ENCODE data around the gene ATPAF1.

The ATPAF1 gene

GRCh38 chr1:46645815-46646214, 22.3 kb downstream of the ATPAF1 start:
- Histone ChIP-seq H3K9me3 (ENCODE audit: low read length) (peaks cover 9% of the 10 kb centered on the region; the same call in 1 of the 2 replicates), H3K27me3 (ENCODE audit: insufficient read depth, low read length) (no peaks in the 10 kb centered on the region), H3K27ac (ENCODE audit: low read depth, low read length, poor library complexity, severe bottlenecking) (no peak overlapping the region), H3K9me2 (ENCODE audit: low read depth, low read length) (no peaks in the 10 kb centered on the region), H3K4me1 (ENCODE audit: insufficient read depth, low read length, severe bottlenecking) (no peaks in the 10 kb centered on the region), H3F3A (ENCODE audit: insufficient read depth, low read length) (peaks cover 3% of the 10 kb centered on the region; the same call in 1 of the 2 replicates), H3K36me3 (ENCODE audit: insufficient read depth, low read length) (peaks cover 28% of the 10 kb centered on the region), H3K4me3 (ENCODE audit: low read depth, low read length, poor library complexity, severe bottlenecking) (no peak overlapping the region), H3K9ac (ENCODE audit: low read length) (no peak overlapping the region), H3K79me2 (ENCODE audit: insufficient read depth, low read length) (no peaks in the 10 kb centered on the region), H4K20me1 (ENCODE audit: insufficient read depth, low read length) (no peaks in the 10 kb centered on the region), H3K4me2 (ENCODE audit: low read length) (no peak overlapping the region), H2AFZ (ENCODE audit: low read length) (no peak overlapping the region)
- TF ChIP-seq EZH2 (IDR thresholded peaks at IDR 0.05; ENCODE audit: borderline replicate concordance, low read length) (no peak), CTCF (IDR thresholded peaks at IDR 0.05; ENCODE audit: low read length) (no peak)

- peaks cover 10% of the 10 kb centered on the region for H3K36me3 ChIP-seq (ENCODE audit: insufficient read depth, low read length)
- H3K79me2 ChIP-seq (ENCODE audit: insufficient read depth, low read length), result no peaks in the 10 kb centered on the region
- no peaks in the 10 kb centered on the region for H3K27me3 ChIP-seq (ENCODE audit: insufficient read depth, low read length)
- no peaks in the 10 kb centered on the region for H3K9me3 ChIP-seq (ENCODE audit: low read length)
- H2AFZ ChIP-seq (ENCODE audit: low read length), result no peak overlapping the region
- TF ChIP-seq CTCF (IDR thresholded peaks at IDR 0.05; ENCODE audit: low read length), result no peak
- no peak for TF ChIP-seq EZH2 (IDR thresholded peaks at IDR 0.05; ENCODE audit: borderline replicate concordance, low read length)
- no peak overlapping the region for H3K4me2 ChIP-seq (ENCODE audit: low read length)
- H3F3A ChIP-seq (ENCODE audit: insufficient read depth, low read length), result peaks cover 3% of the 10 kb centered on the region; the same call in 1 of the 2 replicates
- H3K9me2 ChIP-seq (ENCODE audit: low read depth, low read length), result no peaks in the 10 kb centered on the region
- H3K27ac ChIP-seq (ENCODE audit: low read depth, low read length, poor library complexity, severe bottlenecking), result no peak overlapping the region
- H4K20me1 ChIP-seq (ENCODE audit: insufficient read depth, low read length), result no peaks in the 10 kb centered on the region
- H3K9ac ChIP-seq (ENCODE audit: low read length), result no peak overlapping the region
- H3K4me3 ChIP-seq (ENCODE audit: low read depth, low read length, poor library complexity, severe bottlenecking), result no peak overlapping the region
- H3K4me1 ChIP-seq (ENCODE audit: insufficient read depth, low read length, severe bottlenecking), result no peaks in the 10 kb centered on the region
Measured at GRCh38 chr1:46643368-46643775, 24.8 kb downstream of the ATPAF1 start.

GRCh38 chr1:46642115-46642680, 26.0 kb downstream of the ATPAF1 start:
- Histone ChIP-seq H3K9ac (ENCODE audit: low read length) (no peak overlapping the region), H2AFZ (ENCODE audit: low read length) (no peak overlapping the region), H3F3A (ENCODE audit: insufficient read depth, low read length) (peaks cover 3% of the 10 kb centered on the region; the same call in 1 of the 2 replicates), H3K4me2 (ENCODE audit: low read length) (no peak overlapping the region), H3K4me1 (ENCODE audit: insufficient read depth, low read length, severe bottlenecking) (no peaks in the 10 kb centered on the region), H3K27ac (ENCODE audit: low read depth, low read length, poor library complexity, severe bottlenecking) (no peak overlapping the region), H4K20me1 (ENCODE audit: insufficient read depth, low read length) (no peaks in the 10 kb centered on the region), H3K9me3 (ENCODE audit: low read length) (no peaks in the 10 kb centered on the region), H3K79me2 (ENCODE audit: insufficient read depth, low read length) (no peaks in the 10 kb centered on the region), H3K36me3 (ENCODE audit: insufficient read depth, low read length) (peaks cover 5% of the 10 kb centered on the region; the same call in 1 of the 2 replicates), H3K4me3 (ENCODE audit: low read depth, low read length, poor library complexity, severe bottlenecking) (no peak overlapping the region), H3K27me3 (ENCODE audit: insufficient read depth, low read length) (no peaks in the 10 kb centered on the region), H3K9me2 (ENCODE audit: low read depth, low read length) (no peaks in the 10 kb centered on the region)
- no peak for TF ChIP-seq EZH2 (IDR thresholded peaks at IDR 0.05; ENCODE audit: borderline replicate concordance, low read length)
- no peak for TF ChIP-seq CTCF (IDR thresholded peaks at IDR 0.05; ENCODE audit: low read length)
